ENCODE results near the gene DSG4.

DSG4 gene

GRCh38 chr18:31430072-31430471 lies 53.5 kb downstream of the DSG4 start:
- H3K27me3 ChIP-seq (ENCODE audit: low read depth, low read length): no peaks in the 10 kb centered on the region
- no peaks in the 10 kb centered on the region for H3K9me3 ChIP-seq (ENCODE audit: control insufficient read depth in 1 of 2, low read length in 2 of 2)
- H3K36me3 ChIP-seq (ENCODE audit: control insufficient read depth in 1 of 2, insufficient read depth in 2 of 2, low read length in 2 of 2): no peaks in the 10 kb centered on the region
- H3K4me3 ChIP-seq (ENCODE audit: low read depth in 1 of 2, low read length in 2 of 2): no peak overlapping the region
- H3K4me1 ChIP-seq (ENCODE audit: control insufficient read depth in 1 of 2, insufficient read depth in 2 of 2, low read length in 2 of 2): no peaks in the 10 kb centered on the region
- H3K27ac ChIP-seq (ENCODE audit: low read length): no peak overlapping the region

- H3K9me3 ChIP-seq (ENCODE audit: control insufficient read depth in 1 of 2, low read length in 2 of 2): no peaks in the 10 kb centered on the region
- H3K27me3 ChIP-seq (ENCODE audit: low read depth, low read length): no peaks in the 10 kb centered on the region
- no peaks in the 10 kb centered on the region for H3K36me3 ChIP-seq (ENCODE audit: control insufficient read depth in 1 of 2, insufficient read depth in 2 of 2, low read length in 2 of 2)
- H3K4me1 ChIP-seq (ENCODE audit: control insufficient read depth in 1 of 2, insufficient read depth in 2 of 2, low read length in 2 of 2): no peaks in the 10 kb centered on the region
- no peak overlapping the region for H3K27ac ChIP-seq (ENCODE audit: low read length)
- H3K4me3 ChIP-seq (ENCODE audit: low read depth in 1 of 2, low read length in 2 of 2): no peak overlapping the region
Measured at GRCh38 chr18:31430554-31430953, 54.0 kb downstream of the DSG4 start.

- Histone ChIP-seq H3K4me3 (ENCODE audit: low read depth in 1 of 2, low read length in 2 of 2) (no peak overlapping the region), H3K9me3 (ENCODE audit: control insufficient read depth in 1 of 2, low read length in 2 of 2) (no peaks in the 10 kb centered on the region), H3K4me1 (ENCODE audit: control insufficient read depth in 1 of 2, insufficient read depth in 2 of 2, low read length in 2 of 2) (no peaks in the 10 kb centered on the region), H3K27me3 (ENCODE audit: low read depth, low read length) (no peaks in the 10 kb centered on the region), H3K36me3 (ENCODE audit: control insufficient read depth in 1 of 2, insufficient read depth in 2 of 2, low read length in 2 of 2) (no peaks in the 10 kb centered on the region), H3K27ac (ENCODE audit: low read length) (no peak overlapping the region)
Measured at GRCh38 chr18:31432316-31432715, 55.7 kb downstream of the DSG4 start.

- Histone ChIP-seq H3K27me3 (ENCODE audit: low read depth, low read length) (no peaks in the 10 kb centered on the region), H3K4me3 (ENCODE audit: low read depth in 1 of 2, low read length in 2 of 2) (no peak overlapping the region), H3K4me1 (ENCODE audit: control insufficient read depth in 1 of 2, insufficient read depth in 2 of 2, low read length in 2 of 2) (no peaks in the 10 kb centered on the region), H3K9me3 (ENCODE audit: control insufficient read depth in 1 of 2, low read length in 2 of 2) (no peaks in the 10 kb centered on the region), H3K36me3 (ENCODE audit: control insufficient read depth in 1 of 2, insufficient read depth in 2 of 2, low read length in 2 of 2) (no peaks in the 10 kb centered on the region), H3K27ac (ENCODE audit: low read length) (no peak overlapping the region)
Measured at GRCh38 chr18:31436825-31437224, 60.2 kb downstream of the DSG4 start.

- Histone ChIP-seq H3K4me3 (ENCODE audit: low read depth in 1 of 2, low read length in 2 of 2) (no peak overlapping the region), H3K27me3 (ENCODE audit: low read depth, low read length) (no peaks in the 10 kb centered on the region), H3K4me1 (ENCODE audit: control insufficient read depth in 1 of 2, insufficient read depth in 2 of 2, low read length in 2 of 2) (no peaks in the 10 kb centered on the region), H3K9me3 (ENCODE audit: control insufficient read depth in 1 of 2, low read length in 2 of 2) (no peaks in the 10 kb centered on the region), H3K27ac (ENCODE audit: low read length) (no peak overlapping the region), H3K36me3 (ENCODE audit: control insufficient read depth in 1 of 2, insufficient read depth in 2 of 2, low read length in 2 of 2) (no peaks in the 10 kb centered on the region)
Measured at GRCh38 chr18:31438402-31438801, 61.8 kb downstream of the DSG4 start.

GRCh38 chr18:31439807-31440325 lies 63.3 kb downstream of the DSG4 start:
- Histone ChIP-seq H3K4me1 (ENCODE audit: control insufficient read depth in 1 of 2, insufficient read depth in 2 of 2, low read length in 2 of 2) (no peaks in the 10 kb centered on the region), H3K4me3 (ENCODE audit: low read depth in 1 of 2, low read length in 2 of 2) (no peak overlapping the region), H3K27ac (ENCODE audit: low read length) (no peak overlapping the region), H3K27me3 (ENCODE audit: low read depth, low read length) (no peaks in the 10 kb centered on the region), H3K9me3 (ENCODE audit: control insufficient read depth in 1 of 2, low read length in 2 of 2) (no peaks in the 10 kb centered on the region), H3K36me3 (ENCODE audit: control insufficient read depth in 1 of 2, insufficient read depth in 2 of 2, low read length in 2 of 2) (no peaks in the 10 kb centered on the region)

GRCh38 chr18:31440787-31441186 lies 64.2 kb downstream of the DSG4 start:
- no peak overlapping the region for H3K4me3 ChIP-seq (ENCODE audit: low read depth in 1 of 2, low read length in 2 of 2)
- H3K27me3 ChIP-seq (ENCODE audit: low read depth, low read length): no peaks in the 10 kb centered on the region
- no peaks in the 10 kb centered on the region for H3K36me3 ChIP-seq (ENCODE audit: control insufficient read depth in 1 of 2, insufficient read depth in 2 of 2, low read length in 2 of 2)
- H3K27ac ChIP-seq (ENCODE audit: low read length): no peak overlapping the region
- H3K4me1 ChIP-seq (ENCODE audit: control insufficient read depth in 1 of 2, insufficient read depth in 2 of 2, low read length in 2 of 2): no peaks in the 10 kb centered on the region
- H3K9me3 ChIP-seq (ENCODE audit: control insufficient read depth in 1 of 2, low read length in 2 of 2): no peaks in the 10 kb centered on the region

- Histone ChIP-seq H3K36me3 (ENCODE audit: control insufficient read depth in 1 of 2, insufficient read depth in 2 of 2, low read length in 2 of 2) (no peaks in the 10 kb centered on the region), H3K4me3 (ENCODE audit: low read depth in 1 of 2, low read length in 2 of 2) (no peak overlapping the region), H3K9me3 (ENCODE audit: control insufficient read depth in 1 of 2, low read length in 2 of 2) (no peaks in the 10 kb centered on the region), H3K4me1 (ENCODE audit: control insufficient read depth in 1 of 2, insufficient read depth in 2 of 2, low read length in 2 of 2) (no peaks in the 10 kb centered on the region), H3K27ac (ENCODE audit: low read length) (no peak overlapping the region), H3K27me3 (ENCODE audit: low read depth, low read length) (no peaks in the 10 kb centered on the region)
Measured at GRCh38 chr18:31441493-31441892, 64.9 kb downstream of the DSG4 start.

GRCh38 chr18:31444142-31444541 lies 67.6 kb downstream of the DSG4 start:
- Histone ChIP-seq H3K4me3 (ENCODE audit: low read depth in 1 of 2, low read length in 2 of 2) (no peak overlapping the region), H3K36me3 (ENCODE audit: control insufficient read depth in 1 of 2, insufficient read depth in 2 of 2, low read length in 2 of 2) (no peaks in the 10 kb centered on the region), H3K27ac (ENCODE audit: low read length) (no peak overlapping the region), H3K9me3 (ENCODE audit: control insufficient read depth in 1 of 2, low read length in 2 of 2) (no peaks in the 10 kb centered on the region), H3K27me3 (ENCODE audit: low read depth, low read length) (no peaks in the 10 kb centered on the region), H3K4me1 (ENCODE audit: control insufficient read depth in 1 of 2, insufficient read depth in 2 of 2, low read length in 2 of 2) (no peaks in the 10 kb centered on the region)

- Histone ChIP-seq H3K27ac (ENCODE audit: low read length) (no peak overlapping the region), H3K4me3 (ENCODE audit: low read depth in 1 of 2, low read length in 2 of 2) (no peak overlapping the region), H3K9me3 (ENCODE audit: control insufficient read depth in 1 of 2, low read length in 2 of 2) (no peaks in the 10 kb centered on the region), H3K27me3 (ENCODE audit: low read depth, low read length) (no peaks in the 10 kb centered on the region), H3K4me1 (ENCODE audit: control insufficient read depth in 1 of 2, insufficient read depth in 2 of 2, low read length in 2 of 2) (no peaks in the 10 kb centered on the region), H3K36me3 (ENCODE audit: control insufficient read depth in 1 of 2, insufficient read depth in 2 of 2, low read length in 2 of 2) (no peaks in the 10 kb centered on the region)
Measured at GRCh38 chr18:31445908-31446307, 69.3 kb downstream of the DSG4 start.

- H3K36me3 ChIP-seq (ENCODE audit: control insufficient read depth in 1 of 2, insufficient read depth in 2 of 2, low read length in 2 of 2): no peaks in the 10 kb centered on the region
- H3K27me3 ChIP-seq (ENCODE audit: low read depth, low read length): no peaks in the 10 kb centered on the region
- H3K9me3 ChIP-seq (ENCODE audit: control insufficient read depth in 1 of 2, low read length in 2 of 2): no peaks in the 10 kb centered on the region
- H3K4me1 ChIP-seq (ENCODE audit: control insufficient read depth in 1 of 2, insufficient read depth in 2 of 2, low read length in 2 of 2): no peaks in the 10 kb centered on the region
- no peak overlapping the region for H3K27ac ChIP-seq (ENCODE audit: low read length)
- no peak overlapping the region for H3K4me3 ChIP-seq (ENCODE audit: low read depth in 1 of 2, low read length in 2 of 2)
Measured at GRCh38 chr18:31446854-31447253, 70.3 kb downstream of the DSG4 start.

- Histone ChIP-seq H3K27ac (ENCODE audit: low read length) (no peak within 1 kb of the TSS), H3K27me3 (ENCODE audit: low read depth, low read length) (no peaks in the 10 kb centered on the region), H3K4me1 (ENCODE audit: control insufficient read depth in 1 of 2, insufficient read depth in 2 of 2, low read length in 2 of 2) (no peaks in the 10 kb centered on the region), H3K4me3 (ENCODE audit: low read depth in 1 of 2, low read length in 2 of 2) (no peak within 1 kb of the TSS), H3K9me3 (ENCODE audit: control insufficient read depth in 1 of 2, low read length in 2 of 2) (no peaks in the 10 kb centered on the region), H3K36me3 (ENCODE audit: control insufficient read depth in 1 of 2, insufficient read depth in 2 of 2, low read length in 2 of 2) (no peaks in the 10 kb centered on the region)
Measured at GRCh38 chr18:31447530-31448191, 71.1 kb downstream of the DSG4 start, which contains the start of gene DSG3. Gene DSG3, plus strand, starts transcription at chr18:31447741. Its CDS starts 137 bp downstream, at chr18:31447878.
